Thymus (tissue), 11 donors: ENCODE results near the gene S1PR5. TPM values are rescaled to one million over a fixed set of nuclear protein-coding genes. Genes with fewer than 3 reads are reported as not detected.

Experiments used
- DNase-seq, 9 donors: peaks; one replicate each; pipeline ENCODE4 v3.0.0-alpha.2; 2013; ENCODE audit warnings: low spot score in 9 of 9, low read depth in 6 of 9, missing footprints in 1 of 9
- H3K27ac ChIP-seq, 2 donors: one replicate each; pipeline ENCODE4 v1.5.1; 2013; ENCODE audit warnings: control low read depth in 1 of 2, low read depth in 1 of 2, low read length in 1 of 2, mild to moderate bottlenecking in 1 of 2, moderate library complexity in 1 of 2
- H3K27me3 ChIP-seq, 2 donors: one replicate each; pipeline ENCODE4 v1.5.1; 2013; ENCODE audit warnings: low read length in 1 of 2; ENCODE audit not compliant: control insufficient read depth in 2 of 2, insufficient read depth in 1 of 2
- H3K36me3 ChIP-seq, 2 donors: one replicate each; pipeline ENCODE4 v1.5.1; 2013; ENCODE audit warnings: low read length in 1 of 2, mild to moderate bottlenecking in 1 of 2, moderate library complexity in 1 of 2; ENCODE audit not compliant: control insufficient read depth in 2 of 2, insufficient read depth in 2 of 2
- H3K4me1 ChIP-seq, 2 donors: one replicate each; pipeline ENCODE4 v1.5.1; 2013; ENCODE audit warnings: low read length in 2 of 2; ENCODE audit not compliant: control insufficient read depth in 2 of 2, insufficient read depth in 2 of 2
- H3K4me3 ChIP-seq, 2 donors: one replicate each; pipeline ENCODE4 v1.5.1; 2013; ENCODE audit warnings: low read length in 2 of 2, control low read depth in 1 of 2, mild to moderate bottlenecking in 1 of 2
- H3K9me3 ChIP-seq, 2 donors: one replicate each; pipeline ENCODE4 v1.5.1; 2013; ENCODE audit warnings: low read length in 1 of 2, mild to moderate bottlenecking in 1 of 2; ENCODE audit not compliant: control insufficient read depth in 2 of 2, insufficient read depth in 1 of 2
- WGBS: extraction: QIAGEN DNeasy Blood & Tissue Kit; methylation state at CpG from one replicate; pipeline ENCODE4 v1.1.7; 2013; 5-methylcytosine and 5-hydroxymethylcytosine counted together
- polyA plus RNA-seq: library from polyadenylated mRNA; stranded (reverse); fragments of 200-250 nt; gene quantifications from one replicate; pipeline ENCODE4 v1.2.3, GENCODE V29; 2013
- total RNA-seq: library from RNA; stranded (reverse); fragments of 120-200 nt; gene quantifications from one replicate; pipeline ENCODE4 v1.2.4, GENCODE V29; 2013
- donor health status: healthy.

The S1PR5 gene
- total and polyA plus RNA-seq, 2 donors: 0.61 to 4.2 TPM

DNA sequence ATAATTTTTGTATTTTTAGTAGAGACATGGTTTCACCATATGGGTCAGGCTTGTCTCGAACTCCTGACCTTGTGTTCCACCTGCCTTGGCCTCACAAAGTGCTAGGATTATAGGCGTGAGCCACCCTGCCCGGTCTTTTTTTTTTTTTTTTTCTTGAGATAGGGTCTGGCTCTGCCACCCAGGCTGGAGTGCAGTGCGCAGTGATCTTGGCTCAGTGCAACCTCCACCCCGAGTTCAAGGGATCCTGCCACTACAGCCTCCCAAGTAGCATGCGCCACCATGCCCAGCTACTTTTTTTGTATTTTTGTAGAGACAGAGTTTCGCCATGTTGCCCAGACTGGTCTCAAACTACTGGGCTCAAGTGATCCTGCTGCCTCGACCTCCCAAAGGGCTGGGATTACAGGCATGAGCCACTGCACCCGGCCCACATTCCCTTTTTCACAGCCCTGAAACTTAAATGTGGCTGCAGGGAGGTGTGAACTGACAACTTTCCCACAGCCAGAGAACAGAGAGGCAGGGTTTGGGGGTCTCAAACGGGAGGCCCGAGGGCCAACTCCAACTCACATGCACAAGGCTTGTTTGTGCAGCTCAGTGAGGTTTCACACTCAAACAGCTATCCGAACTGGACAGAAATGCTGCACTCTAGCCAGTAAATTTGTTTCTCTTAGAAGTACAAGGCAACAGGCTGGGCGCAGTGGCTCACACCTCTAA is 4.4 kb upstream of the S1PR5 start:
- Histone ChIP-seq H3K9me3 (peaks cover 0 to 16% of the 10 kb centered on the region in 2 donors), H3K27ac (no peak overlapping the region), H3K27me3 (peaks cover 35 to 67% of the 10 kb centered on the region in 2 donors), H3K4me3 (no peak overlapping the region), H3K4me1 (peaks cover 13 to 28% of the 10 kb centered on the region in 2 donors), H3K36me3 (no peaks in the 10 kb centered on the region)
- WGBS: 94% methylated on average over 13 of the region's 13 CpGs
- DNase-seq: no peak

- H3K27ac ChIP-seq: no peak overlapping the region
- H3K36me3 ChIP-seq: no peaks in the 10 kb centered on the region
- peaks cover 43 to 75% of the 10 kb centered on the region in 2 donors for H3K27me3 ChIP-seq
- H3K4me1 ChIP-seq: peaks cover 13 to 28% of the 10 kb centered on the region in 2 donors
- peaks cover 0 to 16% of the 10 kb centered on the region in 2 donors for H3K9me3 ChIP-seq
- H3K4me3 ChIP-seq: no peak overlapping the region
- WGBS: 92% methylated on average over 15 of the region's 15 CpGs
- DNase-seq: no peak
Observed at GRCh38 chr19:10520652-10521318, 3.5 kb upstream of the S1PR5 start.

GRCh38 chr19:10519421-10519820 is 2.2 kb upstream of the S1PR5 start:
- WGBS: 89% methylated on average over 7 of the region's 7 CpGs
- H3K9me3 ChIP-seq: peaks cover 0 to 16% of the 10 kb centered on the region in 2 donors
- peaks cover 15 to 34% of the 10 kb centered on the region in 2 donors for H3K4me1 ChIP-seq
- H3K4me3 ChIP-seq: no peak overlapping the region
- no peaks in the 10 kb centered on the region for H3K36me3 ChIP-seq
- no peak overlapping the region for H3K27ac ChIP-seq
- no peak for DNase-seq
- H3K27me3 ChIP-seq: peaks cover 57 to 89% of the 10 kb centered on the region in 2 donors

GRCh38 chr19:10518444-10519361 is 1.5 kb upstream of the S1PR5 start:
- Histone ChIP-seq H3K4me1 (peaks cover 20 to 40% of the 10 kb centered on the region in 2 donors), H3K9me3 (peaks cover 0 to 12% of the 10 kb centered on the region in 2 donors), H3K36me3 (no peaks in the 10 kb centered on the region), H3K27me3 (peaks cover 64 to 89% of the 10 kb centered on the region in 2 donors), H3K4me3 (no peak overlapping the region), H3K27ac (peak overlapping the region in 1 of 2 donors; percentile 5)
- WGBS: 15% methylated on average over 33 of the region's 33 CpGs
- DNase-seq: no peak

DNA sequence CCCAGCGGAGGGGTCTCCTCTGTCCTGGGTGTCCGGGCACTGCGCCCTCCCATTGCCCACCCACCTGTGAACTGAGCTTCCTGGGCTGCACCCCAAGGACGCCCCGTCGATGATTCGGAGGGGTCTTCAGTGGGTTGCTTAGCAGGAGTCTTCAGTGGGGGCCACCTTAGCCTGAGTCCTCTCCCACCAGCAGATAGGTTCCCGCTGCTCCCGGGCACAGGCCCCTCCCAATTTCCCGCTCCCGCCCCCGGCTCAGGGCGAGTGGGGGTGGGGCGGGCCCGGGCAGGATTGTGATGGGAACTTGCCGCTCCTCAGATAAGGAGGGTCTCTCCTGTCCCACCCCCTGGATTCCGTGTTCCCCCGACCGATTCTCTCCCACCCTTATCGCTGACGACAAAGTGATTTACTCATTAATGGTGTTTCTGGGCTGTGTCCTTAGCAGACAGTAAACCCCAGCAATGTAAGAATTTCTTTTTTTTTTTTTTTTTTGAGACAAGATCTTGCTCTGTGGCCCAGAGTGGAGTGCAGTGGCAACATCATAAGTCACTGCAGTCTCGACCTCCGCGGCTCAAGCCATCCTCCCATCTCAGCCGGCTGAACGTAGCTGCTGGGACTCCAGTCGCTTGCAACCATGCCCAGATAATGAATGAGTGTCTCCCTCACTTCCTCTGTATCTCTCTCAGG is 655 bp upstream of the S1PR5 start:
- Histone ChIP-seq H3K27ac (no peak overlapping the region), H3K4me3 (peak overlapping the region in 1 of 2 donors; percentile 22), H3K36me3 (no peaks in the 10 kb centered on the region), H3K27me3 (peaks cover 70 to 92% of the 10 kb centered on the region in 2 donors), H3K9me3 (peaks cover 0 to 12% of the 10 kb centered on the region in 2 donors), H3K4me1 (peaks cover 20 to 42% of the 10 kb centered on the region in 2 donors)
- peak in 1 of 9 donors; percentile 31 for DNase-seq
- 4% methylated on average over 27 of the region's 27 CpGs for WGBS

- no peaks in the 10 kb centered on the region for H3K36me3 ChIP-seq
- H3K9me3 ChIP-seq: peaks cover 0 to 12% of the 10 kb centered on the region in 2 donors
- H3K4me1 ChIP-seq: peaks cover 20 to 42% of the 10 kb centered on the region in 2 donors
- peaks cover 73 to 98% of the 10 kb centered on the region in 2 donors for H3K27me3 ChIP-seq
- H3K4me3 ChIP-seq: peak overlapping the region in 1 of 2 donors; percentile 25
- no peak for DNase-seq
- WGBS: 60% methylated on average over 10 of the region's 10 CpGs
- no peak overlapping the region for H3K27ac ChIP-seq
Observed at GRCh38 chr19:10516671-10517286, 468 bp downstream of the S1PR5 start.

DNA sequence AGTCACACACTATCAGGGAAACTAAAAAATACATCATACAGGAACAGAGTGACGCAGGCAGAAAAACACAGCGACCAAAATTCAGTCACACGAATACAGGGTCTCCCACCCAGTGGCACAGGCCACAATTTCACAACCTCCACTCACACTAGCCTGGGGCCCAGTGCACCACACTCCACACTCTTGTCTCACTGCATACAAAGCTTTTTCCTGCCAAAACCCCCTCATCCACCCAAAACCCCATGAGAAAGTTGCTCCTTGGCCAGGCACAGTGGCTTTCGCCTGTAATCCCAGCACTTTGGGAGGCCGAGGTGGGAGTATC is 1.2 kb downstream of the S1PR5 start:
- H3K4me1 ChIP-seq: peaks cover 20 to 42% of the 10 kb centered on the region in 2 donors
- DNase-seq: no peak
- peaks cover 72 to 100% of the 10 kb centered on the region in 2 donors for H3K27me3 ChIP-seq
- H3K9me3 ChIP-seq: peaks cover 0 to 12% of the 10 kb centered on the region in 2 donors
- H3K27ac ChIP-seq: no peak overlapping the region
- 94% methylated on average over 5 of the region's 5 CpGs for WGBS
- H3K36me3 ChIP-seq: no peaks in the 10 kb centered on the region
- no peak overlapping the region for H3K4me3 ChIP-seq
